HG02943 (cell line): ENCODE measurements around the gene DOCK9.

Experiments
- ATAC-seq: cut with Tn5 transposase; IDR thresholded peaks from one replicate; pipeline ENCODE4 v1.9.1; 2021; ENCODE audit warnings: mild to moderate bottlenecking, low read depth, moderate library complexity; ENCODE audit not compliant: unreplicated experiment

Gene DOCK9

GRCh38 chr13:98997738-98998641 is 20.1 kb upstream of the DOCK9 start:
- ATAC-seq: no peak

DNA sequence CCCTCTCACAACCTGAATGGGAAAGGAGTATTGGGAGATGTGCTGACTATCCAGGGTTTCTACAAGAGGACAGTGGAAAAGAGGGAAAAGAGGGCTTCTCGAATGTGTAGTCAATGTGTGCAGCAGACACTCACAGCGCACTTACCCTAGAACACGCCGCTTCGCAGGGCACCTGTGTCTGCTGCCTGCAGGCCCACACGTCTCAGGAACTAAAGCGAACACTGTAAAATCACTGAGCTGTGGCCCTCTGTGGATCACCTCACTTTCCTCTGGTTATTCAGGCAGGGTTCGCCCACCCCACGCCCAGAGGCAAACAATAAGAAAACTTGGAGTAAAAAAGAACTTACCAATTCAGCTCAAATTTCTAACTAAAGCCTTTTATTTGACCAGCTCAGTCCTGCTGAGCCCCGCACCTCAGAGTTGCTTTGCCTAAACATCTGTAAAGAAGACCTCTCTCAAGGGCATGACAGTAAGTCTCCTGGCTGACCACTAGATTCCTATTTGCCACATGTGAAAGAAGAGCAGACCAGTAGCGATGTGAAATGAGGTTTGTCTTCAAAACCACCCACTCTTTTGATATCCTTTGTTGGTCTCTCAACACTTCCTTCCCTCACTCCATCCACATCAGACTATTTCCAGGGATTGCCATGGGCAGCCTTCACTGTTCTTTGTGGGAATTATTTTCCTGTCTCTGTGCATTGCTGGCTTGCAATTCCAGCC is 19.3 kb upstream of the DOCK9 start:
- ATAC-seq: no peak

- no peak for ATAC-seq
Observed at GRCh38 chr13:98996046-98996445, 18.2 kb upstream of the DOCK9 start.

DNA sequence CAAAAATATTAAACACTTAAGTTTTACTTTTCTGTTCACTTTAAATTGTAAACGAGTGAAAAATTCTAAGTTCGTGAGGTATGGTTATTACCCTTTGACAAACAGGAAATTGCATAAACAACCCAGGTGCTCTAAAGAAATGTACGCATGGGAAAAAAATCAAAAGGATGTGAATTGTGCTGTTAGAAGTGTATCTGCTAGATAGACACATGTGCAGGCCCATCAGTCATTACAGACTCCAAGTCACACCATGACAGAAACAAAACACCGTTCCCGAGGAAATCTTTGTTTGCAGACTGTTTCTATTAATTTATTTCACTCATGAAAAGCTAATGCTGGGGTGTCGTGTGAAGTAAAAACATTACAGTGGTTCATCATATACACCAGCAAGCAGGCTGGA is 17.0 kb upstream of the DOCK9 start:
- ATAC-seq: no peak

DNA sequence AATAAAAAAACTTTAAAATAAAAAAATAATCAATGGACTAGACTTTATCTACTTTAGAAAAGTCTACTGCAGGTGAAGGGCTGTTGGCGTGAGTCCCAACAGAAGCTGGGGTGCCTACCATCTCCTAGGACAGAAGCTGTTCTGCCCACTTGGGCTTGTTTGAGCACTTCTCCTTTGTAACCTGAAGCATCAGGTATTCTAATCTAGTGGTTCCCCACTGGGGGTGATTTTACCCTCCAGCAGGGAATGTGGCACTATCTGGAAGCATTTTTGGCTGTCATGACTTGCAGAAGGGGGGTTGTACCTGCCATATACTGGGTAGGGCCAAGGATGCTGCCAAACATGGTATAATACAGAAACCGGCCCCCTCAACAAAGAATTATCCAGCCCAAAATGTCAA is 16.2 kb upstream of the DOCK9 start:
- ATAC-seq: no peak

GRCh38 chr13:98992355-98992754 is 14.5 kb upstream of the DOCK9 start:
- ATAC-seq: no peak

- no peak for ATAC-seq
Observed at GRCh38 chr13:98990701-98991100, 12.8 kb upstream of the DOCK9 start.

DNA sequence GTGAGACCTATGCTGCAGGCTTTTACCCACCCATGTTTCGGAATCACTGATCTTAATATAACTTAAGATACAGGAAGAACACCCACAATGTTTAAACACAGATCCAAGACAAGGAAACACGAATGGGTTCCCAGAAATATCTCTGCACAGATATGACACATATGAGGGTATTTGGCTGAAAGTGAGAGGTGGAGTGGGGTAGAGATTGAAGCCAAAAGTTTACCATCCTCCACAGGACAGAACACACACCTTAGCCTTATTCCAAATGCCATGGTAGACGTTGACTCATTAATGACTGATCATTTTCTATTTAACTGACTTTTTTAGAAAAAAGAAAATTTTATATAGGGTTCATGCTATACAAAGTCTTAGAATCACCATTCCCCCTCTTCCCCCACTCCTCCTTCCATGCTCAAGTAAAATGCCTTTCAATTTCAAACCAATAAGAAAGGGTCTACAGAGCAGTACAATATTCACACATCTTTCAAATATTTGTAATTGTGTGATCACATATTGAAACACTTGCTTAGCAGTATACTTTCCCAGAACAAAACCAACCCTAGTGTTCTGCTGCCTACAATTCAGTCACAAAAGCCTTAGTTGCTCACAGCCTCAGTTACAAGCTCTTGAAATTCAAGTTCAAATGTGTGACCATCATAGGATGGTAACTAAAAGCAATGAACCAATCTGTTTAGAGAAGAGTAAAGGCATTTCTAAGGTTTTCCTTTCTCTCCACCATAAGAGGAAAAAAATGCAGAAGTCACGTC is 11.8 kb upstream of the DOCK9 start:
- no peak for ATAC-seq

- no peak for ATAC-seq
Observed at GRCh38 chr13:98988780-98989179, 10.9 kb upstream of the DOCK9 start.

DNA sequence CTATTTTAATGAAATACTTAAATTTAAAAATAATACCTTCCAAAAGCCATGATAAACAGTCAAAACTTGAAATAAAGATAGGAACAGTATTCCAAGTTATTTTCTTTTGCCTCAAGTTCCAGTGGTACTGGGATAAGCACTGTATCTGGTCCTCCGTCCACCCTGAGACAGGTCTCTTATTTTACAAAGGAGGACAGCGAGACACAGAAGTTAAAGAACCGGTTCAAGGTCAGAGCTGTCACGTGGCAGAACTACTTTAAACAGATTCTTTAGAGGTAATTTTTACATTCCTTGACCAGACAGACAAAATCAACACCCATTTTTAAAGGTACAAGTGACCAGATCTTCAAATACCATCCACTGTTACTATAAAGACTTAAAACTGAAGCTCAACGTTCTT is 10.4 kb upstream of the DOCK9 start:
- no peak for ATAC-seq

GRCh38 chr13:98987275-98987674 is 9.4 kb upstream of the DOCK9 start:
- ATAC-seq: no peak

GRCh38 chr13:98986226-98986846 is 8.5 kb upstream of the DOCK9 start:
- no peak for ATAC-seq

GRCh38 chr13:98985591-98985990 is 7.7 kb upstream of the DOCK9 start:
- no peak for ATAC-seq

GRCh38 chr13:98984983-98985382 is 7.1 kb upstream of the DOCK9 start:
- no peak for ATAC-seq

DNA sequence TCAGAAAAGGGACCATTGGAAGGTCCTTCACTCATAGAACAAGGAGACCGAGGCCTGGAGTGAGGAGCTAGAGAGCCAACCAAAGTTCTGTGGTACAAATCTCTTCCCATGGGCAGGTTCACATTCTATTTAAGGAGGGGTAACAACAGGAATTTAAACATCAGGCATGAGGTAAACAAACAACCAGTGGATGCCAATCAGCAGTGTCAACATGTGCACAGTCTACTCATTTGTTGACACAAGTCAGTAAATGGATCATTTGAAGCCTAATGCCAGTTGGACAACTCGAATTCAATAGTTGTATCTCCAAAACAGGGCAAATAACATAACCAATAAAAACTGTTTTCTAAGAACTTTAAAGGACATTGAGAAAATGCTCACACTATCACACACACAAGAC is 6.3 kb upstream of the DOCK9 start:
- ATAC-seq: no peak

- ATAC-seq: no peak
Observed at GRCh38 chr13:98983182-98983581, 5.3 kb upstream of the DOCK9 start.

DNA sequence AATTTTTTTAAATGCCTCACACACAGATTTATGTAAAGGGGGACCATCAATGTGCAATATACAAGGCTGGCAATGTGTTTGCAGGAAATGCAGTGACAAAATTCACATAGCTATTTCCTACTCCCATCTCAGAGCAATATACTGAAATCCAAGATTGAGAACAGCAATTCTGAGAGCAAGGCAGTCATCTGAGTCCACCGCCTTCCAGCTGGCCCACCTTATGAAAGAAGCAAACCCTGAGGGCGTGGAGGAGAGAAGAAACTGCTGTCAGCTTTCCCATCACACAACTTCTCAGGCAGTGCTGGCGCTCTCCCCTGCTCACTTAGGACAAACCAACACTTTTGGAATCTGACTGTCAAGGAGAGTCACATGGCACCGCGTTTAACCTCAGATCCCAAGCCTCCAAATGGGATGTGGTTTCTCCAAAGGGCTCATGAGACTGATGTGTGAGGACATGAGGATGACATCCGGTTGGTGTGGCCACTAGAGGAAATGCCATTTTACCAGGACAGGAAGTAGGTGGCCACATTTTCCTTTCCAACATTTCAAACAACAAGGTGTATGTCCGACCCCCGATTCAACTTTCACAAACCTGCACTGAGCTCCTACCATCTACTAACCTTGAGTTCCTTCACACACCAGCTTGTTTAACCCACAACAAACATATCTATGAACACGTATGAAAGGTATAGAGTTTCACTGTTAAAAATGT is 3.7 kb upstream of the DOCK9 start:
- no peak for ATAC-seq

- ATAC-seq: no peak
Observed at GRCh38 chr13:98979012-98979660, 1.3 kb upstream of the DOCK9 start.

- no peak for ATAC-seq
Observed at GRCh38 chr13:98978280-98978679, 416 bp upstream of the DOCK9 start.

DNA sequence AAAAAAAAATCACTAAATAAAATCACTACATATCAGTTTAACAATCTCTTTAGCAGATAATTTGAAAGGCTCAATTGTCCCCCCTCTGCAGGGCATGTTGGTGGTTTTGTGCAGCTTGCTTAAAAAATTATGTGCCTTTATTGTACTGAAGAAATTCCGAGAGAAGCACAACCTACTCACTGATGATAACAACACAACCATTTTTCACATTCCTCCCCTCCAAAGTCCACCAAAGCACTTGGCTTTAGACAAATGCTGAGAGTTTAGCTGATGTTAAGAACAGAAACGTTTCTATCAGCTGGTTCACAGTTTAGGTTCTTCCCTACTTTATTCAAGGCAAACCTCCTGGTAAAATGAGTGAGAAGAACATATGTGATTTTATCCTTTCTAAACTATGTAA is 923 bp downstream of the DOCK9 start:
- ATAC-seq: no peak
